Stomach (tissue), 9 donors: ENCODE measurements around the gene FNDC11. TPM values are rescaled to one million over a fixed set of nuclear protein-coding genes. Genes with fewer than 3 reads are reported as not detected.
A peak's percentile ranks its signal among the peaks of the same experiment; 100 is the strongest.

Source experiments
- DNase-seq, 2 donors: peaks; one replicate each; pipeline versions ENCODE4 v3.0.0 to v3.0.0-alpha.2; 2013 to 2019
- H3K27ac ChIP-seq, 5 donors: fragments of 200-600 bp in 4 of 5; sonication (generic) in 4 of 5; one replicate each; pipeline ENCODE4 v1.5.1; 2013 to 2019; ENCODE audit warnings: mild to moderate bottlenecking in 1 of 5, moderate library complexity in 1 of 5
- H3K27me3 ChIP-seq, 3 donors: fragments of 200-600 bp; sonication (generic); one replicate each; pipeline ENCODE4 v1.5.1; 2017 to 2019; ENCODE audit warnings: mixed run types in 1 of 3
- H3K36me3 ChIP-seq, 4 donors: fragments of 200-600 bp; sonication (generic); 1 replicate in 3 of 4; 2 replicates in 1 of 4; pipeline ENCODE4 v1.5.1; 2016 to 2019
- H3K4me1 ChIP-seq, 4 donors: fragments of 200-600 bp; sonication (generic); one replicate each; pipeline ENCODE4 v1.5.1; 2016 to 2019
- H3K4me3 ChIP-seq, 4 donors: fragments of 200-600 bp; sonication (generic) in 3 of 4; one replicate each; pipeline ENCODE4 v1.5.1; 2016 to 2019; ENCODE audit warnings: mild to moderate bottlenecking in 1 of 4
- H3K9me3 ChIP-seq, 4 donors: fragments of 200-600 bp; sonication (generic); one replicate each; pipeline ENCODE4 v1.5.1; 2016 to 2019
- EP300 ChIP-seq: sonication (generic); formaldehyde crosslinking; IDR thresholded peaks from one replicate; pipeline ENCODE4 v1.6.1; 2017; ENCODE audit warnings: antibody characterized with exemption
- POLR2A ChIP-seq, 4 donors: fragments of 450-650 bp; IDR thresholded peaks; one replicate each; pipeline ENCODE4 v1.6.1; 2016; ENCODE audit warnings: antibody characterized with exemption in 4 of 4, control low read depth in 2 of 4, mild to moderate bottlenecking in 1 of 4, moderate library complexity in 1 of 4
- POLR2AphosphoS5 ChIP-seq, 3 donors: sonication (generic); formaldehyde crosslinking; IDR thresholded peaks; one replicate each; pipeline ENCODE4 v1.6.1; 2016; ENCODE audit warnings: antibody characterized with exemption in 3 of 3
- WGBS, 5 donors: extraction: QIAGEN DNeasy Blood & Tissue Kit in 3 of 5; methylation state at CpG; one replicate each; pipeline versions ENCODE4 v1.1.5 to v1.1.7; 2013 to 2018; 5-methylcytosine and 5-hydroxymethylcytosine counted together
- intact Hi-C: fragments of 100-400 bp; cut with DNase I; formaldehyde crosslinking; loops from one replicate; pipeline ENCODE4 v1.15.1; 2023; ENCODE audit warnings: low total_unique reads
- polyA plus RNA-seq, 3 donors: library from polyadenylated mRNA; stranded (reverse); fragments of 200-250 nt; gene quantifications; one replicate each; pipeline ENCODE4 v1.2.3, GENCODE V29; 2013
- total RNA-seq, 5 donors: library from RNA; depleted of rRNA; stranded (reverse); fragments of >200 nt; gene quantifications; one replicate each; pipeline versions ENCODE4 v1.1.0 to v1.2.3, GENCODE V29; 2014 to 2016
- TF ChIP-seq, protein P1 (sequence below), 7 experiments: fragments of 450-650 bp in 4 of 7; fragments of 200-600 bp in 3 of 7; sonication (generic) in 3 of 7; IDR thresholded peaks; one replicate each; pipeline ENCODE4 v1.5.1; 2016 to 2019; ENCODE audit warnings: antibody characterized with exemption in 7 of 7, control low read depth in 2 of 7, mild to moderate bottlenecking in 1 of 7
- donor health status: healthy with polysubstance abuse.
- donor health status: Bipolar disorder and iron deficiency.
- donor health status: healthy.

Gene FNDC11
- total and polyA plus RNA-seq, 8 donors = 0.25 to 3.1 (median 0.55) TPM; not detected in 3

DNA sequence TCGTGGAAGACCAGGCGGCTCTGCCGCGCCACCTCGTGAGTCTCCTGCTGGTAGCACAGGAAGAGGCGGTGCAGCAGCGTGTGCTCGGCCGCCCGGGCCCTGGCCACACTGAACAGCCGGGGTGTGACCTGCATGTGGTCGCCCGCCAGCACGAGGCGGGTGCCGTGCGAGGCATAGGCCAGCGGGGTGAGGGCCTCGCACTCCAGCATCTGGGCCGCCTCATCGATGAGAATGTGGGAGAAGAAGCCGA, 13.1 kb downstream of the FNDC11 start:
- peaks cover 35 to 82% (median 74%) of the 10 kb centered on the region in 4 donors for H3K36me3 ChIP-seq
- peaks cover 0 to 19% (median 16%) of the 10 kb centered on the region in 4 donors for H3K4me1 ChIP-seq
- intact Hi-C loops = no loop called here
- 80 to 94% (median 84%) methylated on average over 13 to 22 of the region's 22 CpGs for WGBS, 5 donors
- H3K4me3 ChIP-seq = peak overlapping the region in 1 of 4 donors; percentile 8
- H3K9me3 ChIP-seq = no peaks in the 10 kb centered on the region
- H3K27me3 ChIP-seq = no peaks in the 10 kb centered on the region
- peak overlapping the region in 3 of 5 donors; percentile 15 to 73 (median 70) for H3K27ac ChIP-seq
- no peak for TF ChIP-seq POLR2A (IDR thresholded peaks at IDR 0.05)
- no peak for TF ChIP-seq EP300
- no peak for TF ChIP-seq POLR2AphosphoS5 (IDR thresholded peaks at IDR 0.05)
- TF ChIP-seq, protein P1, sequence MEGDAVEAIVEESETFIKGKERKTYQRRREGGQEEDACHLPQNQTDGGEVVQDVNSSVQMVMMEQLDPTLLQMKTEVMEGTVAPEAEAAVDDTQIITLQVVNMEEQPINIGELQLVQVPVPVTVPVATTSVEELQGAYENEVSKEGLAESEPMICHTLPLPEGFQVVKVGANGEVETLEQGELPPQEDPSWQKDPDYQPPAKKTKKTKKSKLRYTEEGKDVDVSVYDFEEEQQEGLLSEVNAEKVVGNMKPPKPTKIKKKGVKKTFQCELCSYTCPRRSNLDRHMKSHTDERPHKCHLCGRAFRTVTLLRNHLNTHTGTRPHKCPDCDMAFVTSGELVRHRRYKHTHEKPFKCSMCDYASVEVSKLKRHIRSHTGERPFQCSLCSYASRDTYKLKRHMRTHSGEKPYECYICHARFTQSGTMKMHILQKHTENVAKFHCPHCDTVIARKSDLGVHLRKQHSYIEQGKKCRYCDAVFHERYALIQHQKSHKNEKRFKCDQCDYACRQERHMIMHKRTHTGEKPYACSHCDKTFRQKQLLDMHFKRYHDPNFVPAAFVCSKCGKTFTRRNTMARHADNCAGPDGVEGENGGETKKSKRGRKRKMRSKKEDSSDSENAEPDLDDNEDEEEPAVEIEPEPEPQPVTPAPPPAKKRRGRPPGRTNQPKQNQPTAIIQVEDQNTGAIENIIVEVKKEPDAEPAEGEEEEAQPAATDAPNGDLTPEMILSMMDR (IDR thresholded peaks at IDR 0.05) = no peak
- DNase-seq = no peak

DNA sequence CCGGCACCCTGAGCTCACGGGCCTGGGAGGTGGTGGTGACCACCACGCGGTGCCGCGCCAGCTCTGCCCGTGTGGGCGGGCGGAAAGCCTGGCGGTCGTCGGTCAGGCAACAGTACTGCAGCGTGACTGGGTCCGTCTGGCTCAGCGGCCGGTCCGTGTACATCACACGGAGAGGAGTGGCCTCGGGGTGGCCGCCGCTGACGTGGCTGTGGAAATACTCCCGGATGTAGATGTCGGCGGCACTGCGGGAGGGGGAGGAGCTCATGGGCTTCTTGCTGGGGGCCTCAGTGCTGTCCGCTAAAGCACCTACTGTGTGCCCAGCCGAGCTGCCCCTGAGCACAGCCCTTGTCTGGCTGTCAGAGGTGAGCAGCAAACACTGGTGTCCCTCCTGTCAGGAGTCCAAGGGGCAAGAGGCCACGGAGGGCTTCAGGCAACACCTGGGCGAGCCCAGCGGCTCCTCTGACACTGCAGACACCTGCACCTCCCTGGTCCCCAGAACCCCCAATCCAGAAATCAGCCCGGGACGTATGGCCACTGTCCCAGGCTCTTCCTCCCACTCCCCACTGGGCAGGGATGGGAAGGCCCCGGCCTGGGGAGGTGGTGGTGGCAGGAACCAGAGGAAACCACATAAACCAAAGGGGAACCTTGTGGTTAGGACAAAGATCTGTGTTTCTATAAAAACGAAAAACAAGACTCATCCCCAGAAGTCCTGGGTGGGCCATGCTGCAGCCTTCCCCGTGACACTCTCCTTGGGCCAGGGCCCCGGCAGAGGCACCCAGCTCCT, 13.6 kb downstream of the FNDC11 start:
- 71 to 85% (median 78%) methylated on average over 18 to 37 of the region's 37 CpGs for WGBS, 5 donors
- peak in 1 of 2 donors; percentile 59 for DNase-seq
- H3K4me1 ChIP-seq = peaks cover 1 to 24% (median 21%) of the 10 kb centered on the region in 4 donors
- peaks cover 31 to 82% (median 74%) of the 10 kb centered on the region in 4 donors for H3K36me3 ChIP-seq
- H3K27me3 ChIP-seq = no peaks in the 10 kb centered on the region
- TF ChIP-seq, protein P1 (IDR thresholded peaks at IDR 0.05) = no peak
- TF ChIP-seq POLR2AphosphoS5 (IDR thresholded peaks at IDR 0.05) = no peak
- peak overlapping the region in 2 of 4 donors; percentile 8 to 24 for H3K4me3 ChIP-seq
- H3K9me3 ChIP-seq = no peaks in the 10 kb centered on the region
- intact Hi-C loops = no loop called here
- peak overlapping the region in 4 of 5 donors; percentile 15 to 73 (median 43) for H3K27ac ChIP-seq

DNA sequence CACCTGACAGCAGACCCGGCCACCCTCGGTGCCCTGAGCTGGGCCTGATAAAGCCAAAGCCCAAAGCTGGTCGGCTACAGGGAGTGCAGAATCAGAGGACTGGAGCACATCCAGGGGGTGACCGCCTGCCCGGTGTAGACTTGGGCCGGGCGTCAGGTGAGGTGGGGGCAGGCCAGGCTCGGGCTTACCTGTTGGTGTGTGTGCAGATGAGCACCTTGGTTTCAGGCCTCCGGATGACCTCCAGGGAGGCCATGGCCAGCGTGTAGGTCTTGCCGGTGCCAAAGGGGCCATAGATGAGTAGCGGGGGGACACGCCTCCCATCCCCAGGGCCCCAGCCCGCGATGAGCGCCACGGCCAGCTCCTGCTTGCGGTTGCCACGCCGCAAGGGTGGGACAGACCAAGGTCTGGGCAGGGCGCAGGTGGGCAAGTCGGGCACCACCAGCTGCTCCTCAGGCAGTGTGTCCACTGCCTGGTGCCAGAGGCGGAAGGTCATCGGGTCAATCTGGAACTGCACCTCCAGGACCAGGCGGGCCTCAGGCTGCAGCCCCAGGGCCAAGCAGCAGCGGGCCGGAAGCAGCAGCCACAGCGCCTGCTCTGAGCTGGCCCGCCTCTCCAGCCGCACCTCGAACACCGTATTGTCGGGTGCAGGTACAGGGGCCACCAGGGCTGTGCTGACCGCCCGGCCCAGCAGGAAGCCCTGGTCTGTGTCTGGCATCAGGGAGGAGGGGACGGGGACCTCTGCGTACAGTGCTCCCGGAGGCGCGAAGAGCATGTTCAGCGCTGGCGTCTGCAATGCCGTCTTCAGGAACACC, 14.4 kb downstream of the FNDC11 start:
- DNase-seq = no peak
- peaks cover 25 to 76% (median 68%) of the 10 kb centered on the region in 4 donors for H3K36me3 ChIP-seq

DNA sequence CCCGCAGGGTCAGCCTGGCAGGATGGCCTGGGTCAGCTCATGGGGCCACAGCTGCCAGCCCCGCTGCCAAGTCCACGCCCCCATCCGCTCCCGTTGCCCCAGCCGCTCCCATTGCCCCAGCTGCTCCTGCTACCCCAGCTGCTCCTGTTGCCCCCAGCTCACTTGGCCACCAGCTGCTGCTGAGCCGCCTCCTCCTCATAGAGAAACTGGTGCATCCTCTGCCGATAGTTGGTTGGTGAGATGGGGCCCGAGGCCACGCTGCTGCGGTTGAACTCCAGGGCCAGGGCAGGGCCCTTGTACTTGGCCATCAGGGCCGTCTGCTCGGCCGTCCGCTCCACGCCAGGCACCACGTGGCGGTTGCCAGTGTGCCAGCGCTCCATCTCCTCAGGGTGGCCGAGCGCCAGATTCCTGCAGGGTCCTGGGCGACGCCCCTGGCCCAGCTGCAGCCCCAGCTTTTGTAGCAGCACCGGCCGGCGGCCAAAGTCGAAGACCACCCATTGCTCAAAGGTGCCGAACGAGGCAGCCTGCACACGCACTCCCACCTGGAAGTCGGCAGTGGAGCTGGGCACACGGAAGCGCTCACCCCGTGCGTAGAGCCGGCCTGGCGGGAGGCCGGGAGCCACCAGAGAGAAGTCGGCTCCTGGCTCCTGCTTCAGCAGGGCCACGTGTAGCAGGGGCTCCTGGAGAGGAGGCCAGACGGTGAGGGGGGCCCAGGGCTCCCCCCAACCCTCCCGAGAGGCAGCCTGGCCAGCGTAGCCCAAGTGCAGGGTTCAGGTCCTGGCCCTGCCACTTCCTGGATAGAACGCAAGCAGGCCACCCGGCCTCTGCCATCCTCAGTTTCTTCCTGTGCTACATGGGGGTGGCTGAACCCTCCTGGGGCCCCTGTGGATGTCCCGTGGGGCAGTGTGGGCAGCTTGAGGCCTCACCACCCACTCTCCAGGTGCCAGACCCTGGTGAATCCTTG, 15.3 kb downstream of the FNDC11 start:
- intact Hi-C loops = no loop called here
- no peak for DNase-seq
- WGBS, 5 donors = 85 to 90% (median 88%) methylated on average over 37 to 46 of the region's 46 CpGs
- peak overlapping the region in 1 of 5 donors; percentile 70 for H3K27ac ChIP-seq
- peaks cover 12 to 36% (median 33%) of the 10 kb centered on the region in 4 donors for H3K4me1 ChIP-seq
- H3K4me3 ChIP-seq = no peak overlapping the region
- H3K36me3 ChIP-seq = peaks cover 16 to 67% (median 59%) of the 10 kb centered on the region in 4 donors
- H3K9me3 ChIP-seq = no peaks in the 10 kb centered on the region
- no peaks in the 10 kb centered on the region for H3K27me3 ChIP-seq
- TF ChIP-seq POLR2A (IDR thresholded peaks at IDR 0.05) = no peak
- TF ChIP-seq, protein P1 (IDR thresholded peaks at IDR 0.05) = no peak
- TF ChIP-seq EP300 = no peak
- no peak for TF ChIP-seq POLR2AphosphoS5 (IDR thresholded peaks at IDR 0.05)

More for the DNA sequence above, 14.4 kb downstream of the FNDC11 start:
- intact Hi-C loops = no loop called here
- peaks cover 9 to 32% (median 29%) of the 10 kb centered on the region in 4 donors for H3K4me1 ChIP-seq
- TF ChIP-seq EP300 (no peak), POLR2A (IDR thresholded peaks at IDR 0.05) (no peak)
- no peaks in the 10 kb centered on the region for H3K9me3 ChIP-seq
- WGBS, 5 donors = 76 to 82% (median 80%) methylated on average over 20 to 43 of the region's 43 CpGs
- H3K27me3 ChIP-seq = no peaks in the 10 kb centered on the region
- H3K27ac ChIP-seq = peak overlapping the region in 3 of 5 donors; percentile 16 to 73 (median 70)
- H3K4me3 ChIP-seq = peak overlapping the region in 2 of 4 donors; percentile 8 to 24
